Chondrocyte (in vitro differentiated cells): ENCODE data around the gene MARCHF10. TPM values are rescaled to one million over a fixed set of nuclear protein-coding genes. Genes with fewer than 3 reads are reported as not detected.

Source experiments
- DNase-seq: peaks from one replicate; pipeline ENCODE4 v3.0.0; 2021; ENCODE audit warnings: mixed read lengths, low spot score
- H3K27ac Mint-ChIP-seq: one replicate; pipeline ENCODE4 v1.8.0; 2021; ENCODE audit warnings: mild to moderate bottlenecking, moderate library complexity, mixed read lengths; ENCODE audit not compliant: unreplicated experiment
- H3K27me3 Mint-ChIP-seq: 2 replicates; pipeline ENCODE4 v1.8.0; 2021; ENCODE audit warnings: low read depth, mixed read lengths
- H3K36me3 Mint-ChIP-seq: 2 replicates; pipeline ENCODE4 v1.8.0; 2021; ENCODE audit warnings: low read depth, mixed read lengths
- H3K4me1 Mint-ChIP-seq: 2 replicates; pipeline ENCODE4 v1.8.0; 2021; ENCODE audit warnings: low read depth, mild to moderate bottlenecking, mixed read lengths
- H3K4me3 Mint-ChIP-seq: one replicate; pipeline ENCODE4 v1.8.0; 2021; ENCODE audit warnings: mild to moderate bottlenecking, moderate library complexity, mixed read lengths; ENCODE audit not compliant: unreplicated experiment
- H3K9me3 Mint-ChIP-seq: 2 replicates; pipeline ENCODE4 v1.8.0; 2021; ENCODE audit warnings: low read depth, mixed read lengths
- total RNA-seq: library from RNA; stranded (reverse); gene quantifications from 3 replicates; pipeline ENCODE4 v1.2.1, GENCODE V29; 2021
- TF ChIP-seq, protein P1 (sequence below): fragments of 200-600 bp; sonication (generic); IDR thresholded peaks from 2 replicates; pipeline ENCODE4 v1.5.0; 2021; ENCODE audit warnings: antibody characterized with exemption, mild to moderate bottlenecking, moderate library complexity

Gene MARCHF10
- total RNA-seq, 1 donor from 2014 or later = 0.17 TPM

DNA sequence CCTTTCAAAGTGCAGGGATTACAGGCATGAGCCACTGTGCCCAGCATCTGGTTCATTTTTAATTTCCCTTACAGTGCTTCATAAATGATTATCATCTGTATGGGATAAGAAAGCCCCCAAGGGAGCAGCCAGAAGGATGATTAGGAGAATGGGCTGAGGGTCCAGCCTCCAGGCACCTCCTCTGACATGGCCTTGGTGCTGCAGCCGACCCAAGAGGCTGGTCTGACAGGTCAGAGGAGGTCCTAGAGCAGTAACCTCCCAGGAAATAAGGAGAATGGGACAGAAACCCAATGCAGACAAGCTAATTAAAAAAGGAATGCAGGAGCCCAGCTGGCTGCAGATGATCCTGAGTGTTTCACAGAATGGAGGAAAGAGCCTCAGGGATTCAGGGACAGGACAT is 151.7 kb downstream of the MARCHF10 start:
- Mint-ChIP-seq H3K36me3 (peaks cover 11% of the 10 kb centered on the region), H3K4me1 (peaks cover 54% of the 10 kb centered on the region), H3K27ac (no peak overlapping the region), H3K4me3 (no peak overlapping the region), H3K9me3 (peaks cover 8% of the 10 kb centered on the region), H3K27me3 (no peaks in the 10 kb centered on the region)
- TF ChIP-seq, protein P1, sequence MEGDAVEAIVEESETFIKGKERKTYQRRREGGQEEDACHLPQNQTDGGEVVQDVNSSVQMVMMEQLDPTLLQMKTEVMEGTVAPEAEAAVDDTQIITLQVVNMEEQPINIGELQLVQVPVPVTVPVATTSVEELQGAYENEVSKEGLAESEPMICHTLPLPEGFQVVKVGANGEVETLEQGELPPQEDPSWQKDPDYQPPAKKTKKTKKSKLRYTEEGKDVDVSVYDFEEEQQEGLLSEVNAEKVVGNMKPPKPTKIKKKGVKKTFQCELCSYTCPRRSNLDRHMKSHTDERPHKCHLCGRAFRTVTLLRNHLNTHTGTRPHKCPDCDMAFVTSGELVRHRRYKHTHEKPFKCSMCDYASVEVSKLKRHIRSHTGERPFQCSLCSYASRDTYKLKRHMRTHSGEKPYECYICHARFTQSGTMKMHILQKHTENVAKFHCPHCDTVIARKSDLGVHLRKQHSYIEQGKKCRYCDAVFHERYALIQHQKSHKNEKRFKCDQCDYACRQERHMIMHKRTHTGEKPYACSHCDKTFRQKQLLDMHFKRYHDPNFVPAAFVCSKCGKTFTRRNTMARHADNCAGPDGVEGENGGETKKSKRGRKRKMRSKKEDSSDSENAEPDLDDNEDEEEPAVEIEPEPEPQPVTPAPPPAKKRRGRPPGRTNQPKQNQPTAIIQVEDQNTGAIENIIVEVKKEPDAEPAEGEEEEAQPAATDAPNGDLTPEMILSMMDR = no peak
- DNase-seq = peak; percentile 6

DNA sequence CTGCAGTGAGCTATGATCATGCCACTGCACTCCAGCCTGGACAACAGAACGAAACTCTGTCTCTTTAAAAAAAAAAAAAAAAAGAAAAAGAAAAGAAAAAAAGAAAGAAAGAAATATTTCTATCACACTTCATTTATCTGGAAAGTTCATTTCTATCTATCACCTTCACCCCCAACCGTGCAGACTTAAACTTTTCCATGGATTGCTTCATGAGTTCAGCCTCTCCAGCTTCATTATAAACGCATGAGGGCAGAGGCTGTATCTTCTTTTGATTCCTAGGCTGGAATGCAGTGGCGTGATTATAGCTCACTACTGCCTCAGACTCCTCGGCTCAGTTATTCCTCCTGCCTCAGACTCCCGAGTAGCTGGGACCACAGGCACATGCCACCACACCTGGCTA is 152.5 kb downstream of the MARCHF10 start:
- no peak overlapping the region for H3K27ac Mint-ChIP-seq
- DNase-seq = no peak
- H3K4me1 Mint-ChIP-seq = peaks cover 54% of the 10 kb centered on the region
- no peaks in the 10 kb centered on the region for H3K27me3 Mint-ChIP-seq
- H3K9me3 Mint-ChIP-seq = peaks cover 3% of the 10 kb centered on the region
- no peak overlapping the region for H3K4me3 Mint-ChIP-seq
- H3K36me3 Mint-ChIP-seq = peaks cover 6% of the 10 kb centered on the region
- TF ChIP-seq, protein P1 = no peak

DNA sequence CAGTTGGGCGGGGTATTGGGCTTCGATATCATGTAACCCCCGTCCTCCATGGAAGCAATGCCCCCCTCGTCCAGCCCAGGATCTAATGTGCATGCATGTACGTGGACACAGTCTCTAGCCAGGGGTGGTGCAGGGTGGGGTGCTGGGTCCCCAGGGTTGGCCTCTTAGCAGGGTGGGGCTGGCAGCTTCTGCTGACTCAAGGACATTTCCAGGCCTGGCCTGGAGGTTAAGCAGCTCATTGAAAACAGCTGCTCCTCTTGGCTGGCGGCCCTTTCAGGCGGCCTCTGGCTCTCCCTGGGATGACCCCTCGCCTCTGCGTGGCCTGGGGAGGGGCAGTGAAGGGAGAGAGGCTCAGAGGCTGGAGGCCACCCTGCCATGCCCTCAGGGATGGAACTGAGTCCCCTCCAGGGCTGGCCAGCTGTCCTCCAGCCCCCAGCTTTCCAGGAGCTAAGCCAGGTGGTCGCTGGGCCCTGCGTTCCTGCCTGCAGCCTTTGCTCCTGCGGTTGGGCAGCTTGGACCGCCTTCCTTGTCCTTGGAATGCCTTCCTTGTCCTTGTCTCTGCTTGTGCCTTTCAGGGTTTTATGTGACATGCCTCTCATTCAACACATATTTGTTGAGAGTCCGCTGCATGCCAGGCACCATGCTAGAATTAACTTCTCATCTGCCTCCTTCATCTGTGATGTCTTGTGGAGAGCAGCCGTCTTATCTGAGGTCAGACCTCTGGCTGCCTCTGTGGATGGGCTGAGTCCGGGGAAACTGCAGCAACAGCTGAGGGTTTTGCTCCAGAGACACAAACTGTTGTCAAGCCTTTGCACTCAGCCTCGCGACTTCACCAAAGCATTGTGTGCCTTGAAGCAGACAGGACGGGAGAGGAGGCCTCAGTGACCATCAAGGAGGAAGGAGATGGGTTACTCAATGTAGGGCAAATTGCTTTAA is 154.0 kb downstream of the MARCHF10 start:
- peak overlapping the region; percentile 93 for H3K27ac Mint-ChIP-seq
- TF ChIP-seq, protein P1 = peak; percentile 33
- H3K4me3 Mint-ChIP-seq = peak overlapping the region; percentile 70
- peaks cover 57% of the 10 kb centered on the region for H3K4me1 Mint-ChIP-seq
- peaks cover 2% of the 10 kb centered on the region for H3K36me3 Mint-ChIP-seq
- DNase-seq = peak; percentile 68
- H3K27me3 Mint-ChIP-seq = no peaks in the 10 kb centered on the region
- no peaks in the 10 kb centered on the region for H3K9me3 Mint-ChIP-seq

DNA sequence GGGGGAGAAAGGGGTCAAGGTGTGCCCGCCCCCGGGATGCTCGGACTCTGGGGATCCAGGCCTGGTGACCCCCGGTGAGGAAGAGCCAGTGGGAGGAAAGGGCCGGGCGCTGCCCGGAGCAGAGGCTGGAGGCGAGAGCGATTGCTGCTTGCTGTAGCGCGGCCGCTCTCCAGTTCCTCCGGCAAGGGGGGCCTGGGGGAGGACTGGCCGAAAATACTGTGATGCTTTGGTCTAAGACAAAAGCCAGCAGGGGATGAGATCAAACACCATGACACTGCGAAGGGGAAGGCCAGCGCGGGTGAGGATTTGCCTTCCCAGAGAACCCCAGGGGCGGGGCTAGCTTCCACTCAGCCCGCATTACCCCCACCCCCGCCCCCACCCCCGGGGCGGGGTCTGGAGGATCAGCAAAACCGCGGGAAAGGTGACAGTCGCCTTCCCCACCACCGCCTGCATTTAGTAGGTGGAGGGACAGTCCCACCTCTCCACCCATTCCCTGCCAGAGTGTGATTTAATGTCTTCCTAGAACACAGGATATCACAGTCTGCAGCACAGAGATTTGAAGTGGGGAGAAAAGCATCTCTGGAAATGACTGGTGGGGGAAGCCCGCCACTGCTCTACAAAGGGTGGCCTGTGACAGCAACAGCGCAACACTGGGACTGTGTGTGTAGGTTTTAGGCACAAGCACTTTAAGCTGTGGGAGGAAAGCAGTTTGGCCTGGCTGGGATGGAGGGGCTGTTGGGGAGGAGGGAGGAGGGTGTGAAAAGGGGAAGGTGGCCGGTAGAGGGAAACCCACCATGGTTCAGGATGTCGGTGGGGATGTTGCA is 154.9 kb downstream of the MARCHF10 start:
- no peaks in the 10 kb centered on the region for H3K9me3 Mint-ChIP-seq
- DNase-seq = peak; percentile 91
- peak overlapping the region; percentile 70 for H3K4me3 Mint-ChIP-seq
- H3K36me3 Mint-ChIP-seq = peaks cover 2% of the 10 kb centered on the region
- TF ChIP-seq, protein P1 = peak; percentile 43
- H3K27me3 Mint-ChIP-seq = no peaks in the 10 kb centered on the region
- peak overlapping the region; percentile 93 for H3K27ac Mint-ChIP-seq
- H3K4me1 Mint-ChIP-seq = peaks cover 66% of the 10 kb centered on the region
